ENCODE results near the gene ALPG. TPM values are rescaled to one million over a fixed set of nuclear protein-coding genes. Genes with fewer than 3 reads are reported as not detected.
A peak's percentile ranks its signal among the peaks of the same experiment; 100 is the strongest.
"Not testable (repeated sequence)": the region's sequence is repeated elsewhere in the genome, so short reads cannot be mapped to it uniquely, and the experiment has no call there.

Gene ALPG
- total and polyA plus RNA-seq, 7 donors: not detected

DNA sequence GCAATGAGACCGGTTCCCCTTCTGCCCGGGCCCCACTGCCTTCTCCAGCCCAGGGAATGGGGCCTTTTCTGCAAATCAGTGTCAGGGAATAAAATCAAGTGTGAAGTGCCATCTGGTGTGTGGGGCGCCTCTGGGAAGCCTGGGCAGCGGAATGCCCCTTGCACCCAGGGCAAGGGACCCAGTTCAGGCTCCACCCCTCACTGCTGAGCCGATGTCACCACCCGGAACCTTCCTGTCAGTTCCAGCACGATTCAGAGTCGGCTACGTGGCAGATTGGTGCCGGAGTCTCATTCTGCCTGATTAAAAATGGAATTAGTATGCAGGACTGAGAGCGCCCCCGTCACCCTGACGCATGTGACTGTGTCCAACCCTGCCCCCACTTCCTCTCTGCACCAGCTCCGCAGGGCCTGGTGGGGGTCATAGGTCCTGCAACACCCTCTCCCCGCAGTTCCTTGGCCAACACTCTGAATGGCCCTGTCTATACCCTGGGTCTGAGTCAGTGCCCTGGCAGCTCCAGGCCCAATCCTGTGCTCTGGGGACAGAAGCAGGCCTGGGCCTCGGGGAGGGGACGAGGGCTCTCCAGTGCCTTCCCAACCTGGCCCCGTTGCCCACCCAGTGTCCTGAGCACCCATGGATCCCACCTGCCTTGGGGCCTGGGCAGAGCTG lies 41.1 kb downstream of the ALPG start:
- Histone ChIP-seq H3K4me1 (peaks cover 7% of the 10 kb centered on the region), H3K4me3 (no peak overlapping the region), H3K27me3 (ENCODE audit: insufficient read depth in 3 of 3, low read length in 2 of 3) (no peaks in the 10 kb centered on the region), H3K36me3 (ENCODE audit: insufficient read depth in 1 of 2, low read depth in 1 of 2) (no peaks in the 10 kb centered on the region), H3K9me3 (no peaks in the 10 kb centered on the region), H3K27ac (no peak overlapping the region)
- DNase-seq: peak in 1 of 2 donors; percentile 30
- TF ChIP-seq, protein P1, sequence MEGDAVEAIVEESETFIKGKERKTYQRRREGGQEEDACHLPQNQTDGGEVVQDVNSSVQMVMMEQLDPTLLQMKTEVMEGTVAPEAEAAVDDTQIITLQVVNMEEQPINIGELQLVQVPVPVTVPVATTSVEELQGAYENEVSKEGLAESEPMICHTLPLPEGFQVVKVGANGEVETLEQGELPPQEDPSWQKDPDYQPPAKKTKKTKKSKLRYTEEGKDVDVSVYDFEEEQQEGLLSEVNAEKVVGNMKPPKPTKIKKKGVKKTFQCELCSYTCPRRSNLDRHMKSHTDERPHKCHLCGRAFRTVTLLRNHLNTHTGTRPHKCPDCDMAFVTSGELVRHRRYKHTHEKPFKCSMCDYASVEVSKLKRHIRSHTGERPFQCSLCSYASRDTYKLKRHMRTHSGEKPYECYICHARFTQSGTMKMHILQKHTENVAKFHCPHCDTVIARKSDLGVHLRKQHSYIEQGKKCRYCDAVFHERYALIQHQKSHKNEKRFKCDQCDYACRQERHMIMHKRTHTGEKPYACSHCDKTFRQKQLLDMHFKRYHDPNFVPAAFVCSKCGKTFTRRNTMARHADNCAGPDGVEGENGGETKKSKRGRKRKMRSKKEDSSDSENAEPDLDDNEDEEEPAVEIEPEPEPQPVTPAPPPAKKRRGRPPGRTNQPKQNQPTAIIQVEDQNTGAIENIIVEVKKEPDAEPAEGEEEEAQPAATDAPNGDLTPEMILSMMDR (IDR thresholded peaks at IDR 0.05): no peak
- intact Hi-C loops (cut with DNase I): loop anchor here (2.0 to 5.0 kb wide), 3 partner anchors 55 to 75 kb away; partner anchors contain the start of gene PRSS56 (in 1 of the 2)
- WGBS, 3 donors: 75 to 81% (median 76%) methylated on average over 18 of the region's 18 CpGs
- ATAC-seq: no peak

DNA sequence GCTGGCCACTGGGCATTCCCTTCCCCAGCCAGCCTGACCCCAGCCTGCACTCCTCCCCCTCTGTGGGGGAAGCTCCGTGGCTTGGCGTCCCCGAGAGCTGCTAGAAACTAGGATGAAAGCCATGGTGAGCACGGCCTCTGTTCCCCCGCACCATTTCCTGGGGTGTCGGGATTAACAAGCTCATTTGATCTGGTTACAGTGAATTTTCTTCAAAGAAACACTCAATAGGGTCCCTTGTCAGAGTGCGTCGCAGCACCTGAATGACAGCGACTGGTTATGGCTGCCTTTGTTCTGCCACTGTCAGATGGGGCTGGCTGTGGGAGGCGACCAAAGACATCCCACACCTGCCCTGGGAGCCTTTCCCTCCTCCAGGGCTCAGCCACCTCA lies 41.7 kb downstream of the ALPG start:
- Histone ChIP-seq H3K27ac (no peak overlapping the region), H3K36me3 (ENCODE audit: insufficient read depth in 1 of 2, low read depth in 1 of 2) (no peaks in the 10 kb centered on the region), H3K4me3 (no peak overlapping the region), H3K9me3 (no peaks in the 10 kb centered on the region), H3K27me3 (ENCODE audit: insufficient read depth in 3 of 3, low read length in 2 of 3) (no peaks in the 10 kb centered on the region), H3K4me1 (peaks cover 7% of the 10 kb centered on the region)
- ATAC-seq: no peak
- intact Hi-C loops (cut with DNase I): loop anchor here in 1 of 2 donors (5.0 kb wide), 1 partner anchor 54 kb away; no protein-coding TSS in a partner anchor
- no peak for DNase-seq
- 71 to 81% (median 74%) methylated on average over 10 of the region's 10 CpGs for WGBS, 3 donors
- TF ChIP-seq, protein P1 (IDR thresholded peaks at IDR 0.05): no peak

DNA sequence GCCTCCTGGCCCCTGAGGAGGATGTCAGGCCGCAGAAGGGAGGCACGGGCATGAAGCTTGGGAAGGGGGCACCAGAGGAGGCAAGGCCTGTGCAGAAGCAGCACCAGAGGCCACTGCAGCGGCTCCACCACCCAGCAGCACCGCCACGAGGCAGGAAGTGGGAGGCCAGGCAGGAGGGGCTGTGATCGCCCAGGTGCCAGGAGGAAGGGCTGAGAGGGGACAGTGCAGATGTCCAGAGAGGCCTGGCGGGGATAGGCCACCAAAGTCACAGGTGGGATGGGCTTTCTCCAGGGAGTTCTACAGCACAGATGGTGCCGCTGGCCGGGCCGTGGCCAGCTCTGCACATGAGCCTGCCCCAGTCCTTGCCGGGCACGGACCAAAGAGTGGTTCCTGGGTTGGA lies 43.3 kb downstream of the ALPG start:
- no peaks in the 10 kb centered on the region for H3K36me3 ChIP-seq (ENCODE audit: insufficient read depth in 1 of 2, low read depth in 1 of 2)
- peak in 1 of 2 donors; percentile 35 for DNase-seq
- H3K4me1 ChIP-seq: no peaks in the 10 kb centered on the region
- no peak overlapping the region for H3K27ac ChIP-seq
- no peak overlapping the region for H3K4me3 ChIP-seq
- no peak for ATAC-seq
- TF ChIP-seq, protein P1 (IDR thresholded peaks at IDR 0.05): no peak
- no peaks in the 10 kb centered on the region for H3K27me3 ChIP-seq (ENCODE audit: insufficient read depth in 3 of 3, low read length in 2 of 3)
- intact Hi-C loops (cut with DNase I): loop anchor here in 1 of 2 donors (5.0 kb wide), 1 partner anchor 52 kb away; no protein-coding TSS in a partner anchor
- 75 to 79% (median 79%) methylated on average over 11 to 12 of the region's 12 CpGs for WGBS, 3 donors
- H3K9me3 ChIP-seq: no peaks in the 10 kb centered on the region

DNA sequence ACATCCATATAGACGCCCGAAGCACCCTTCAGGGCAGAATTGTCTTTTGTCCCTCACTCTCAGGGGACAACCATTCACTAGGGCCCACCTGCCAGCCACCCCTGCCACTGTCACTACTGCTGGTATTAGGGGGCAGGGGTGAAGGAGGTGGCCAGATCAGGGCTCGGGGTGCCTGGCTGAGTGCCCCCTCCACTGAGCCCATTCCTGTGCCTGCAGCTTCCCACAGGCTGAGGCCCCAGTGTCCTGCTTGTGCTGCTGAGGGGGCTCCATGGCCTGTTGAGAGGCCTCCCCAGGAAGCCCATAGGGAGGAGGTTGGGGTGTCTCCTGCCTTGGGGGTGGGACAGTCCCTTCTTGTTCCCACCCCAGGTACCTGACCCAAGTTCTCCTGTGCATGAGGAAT lies 45.0 kb downstream of the ALPG start:
- H3K4me3 ChIP-seq; H3K36me3 ChIP-seq (ENCODE audit: insufficient read depth in 1 of 2, low read depth in 1 of 2); intact Hi-C loops (cut with DNase I); ATAC-seq; H3K9me3 ChIP-seq; H3K27me3 ChIP-seq (ENCODE audit: insufficient read depth in 3 of 3, low read length in 2 of 3); H3K4me1 ChIP-seq; H3K27ac ChIP-seq: not testable (repeated sequence)
- peak in 1 of 2 donors; percentile 27 for DNase-seq
- WGBS, 3 donors: 93 to 98% (median 94%) methylated on average over 3 of the region's 3 CpGs

DNA sequence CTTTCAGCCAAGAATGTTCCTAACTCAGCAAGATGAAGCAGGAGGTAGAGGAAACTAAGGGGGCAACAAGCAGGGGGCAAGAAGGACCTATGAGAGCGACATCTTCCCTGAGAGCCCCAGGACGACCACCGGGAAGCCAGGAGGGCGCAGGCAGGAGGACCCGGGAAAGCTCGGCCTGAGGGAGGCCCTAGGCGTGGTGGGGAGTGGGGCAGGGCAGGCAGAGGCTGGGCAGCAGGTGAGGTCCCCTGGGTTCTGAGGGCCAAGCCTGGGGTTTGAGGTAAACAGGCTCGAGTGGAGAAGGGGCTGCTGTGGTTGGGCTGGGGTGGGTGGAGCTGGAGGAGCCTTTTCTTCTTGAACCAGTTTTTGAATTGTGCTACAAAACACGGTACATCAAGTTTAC lies 48.0 kb downstream of the ALPG start:
- Histone ChIP-seq H3K27ac (no peak overlapping the region), H3K36me3 (ENCODE audit: insufficient read depth in 1 of 2, low read depth in 1 of 2) (no peaks in the 10 kb centered on the region), H3K4me1 (no peaks in the 10 kb centered on the region), H3K9me3 (no peaks in the 10 kb centered on the region), H3K27me3 (ENCODE audit: insufficient read depth in 3 of 3, low read length in 2 of 3) (peaks cover 0 to 14% (median 0%) of the 10 kb centered on the region in 3 donors), H3K4me3 (no peak overlapping the region)
- intact Hi-C loops (cut with DNase I): loop anchor here in 1 of 2 donors (5.0 kb wide), 1 partner anchor 63 kb away; no protein-coding TSS in a partner anchor
- TF ChIP-seq, protein P1 (IDR thresholded peaks at IDR 0.05): no peak
- no peak for ATAC-seq
- peak in 1 of 2 donors; percentile 43 for DNase-seq
- 83 to 87% (median 85%) methylated on average over 9 of the region's 9 CpGs for WGBS, 3 donors

Data from psoas muscle (tissue), 8 donors.